Measurements from ENCODE around the gene MID2. TPM values are rescaled to one million over a fixed set of nuclear protein-coding genes. Genes with fewer than 3 reads are reported as not detected.

Gene MID2
- total and polyA plus RNA-seq, 8 donors = 0.58 to 162 (median 10.0) TPM

GRCh38 chrX:107831071-107831730 lies 5.5 kb downstream of the MID2 start:
- H3K4me3 ChIP-seq = no peak overlapping the region

GRCh38 chrX:107834275-107835201 lies 8.9 kb downstream of the MID2 start:
- H3K4me1 ChIP-seq = no peaks in the 10 kb centered on the region
- no peaks in the 10 kb centered on the region for H3K9me3 ChIP-seq
- H3K27me3 ChIP-seq = peaks cover 0 to 4% (median 0%) of the 10 kb centered on the region in 3 donors
- no peaks in the 10 kb centered on the region for H3K36me3 ChIP-seq
- H3K27ac ChIP-seq = no peak overlapping the region
- no peak for TF ChIP-seq POLR2AphosphoS5 (IDR thresholded peaks at IDR 0.05)
- TF ChIP-seq POLR2A (IDR thresholded peaks at IDR 0.05) = no peak
- no peak for TF ChIP-seq CTCF (IDR thresholded peaks at IDR 0.05)
- TF ChIP-seq EP300 (IDR thresholded peaks at IDR 0.05) = no peak
- no peak for DNase-seq
- H3K4me3 ChIP-seq = no peak overlapping the region
- intact Hi-C loops (cut with DNase I; ENCODE audit: low total_unique reads) = no loop called here
- 76 to 90% (median 86%) methylated on average over 3 of the region's 3 CpGs for WGBS, 5 donors

More at GRCh38 chrX:107831071-107831730, 5.5 kb downstream of the MID2 start:
- H3K27ac ChIP-seq = no peak overlapping the region
- H3K36me3 ChIP-seq = no peaks in the 10 kb centered on the region
- TF ChIP-seq EP300 (IDR thresholded peaks at IDR 0.05) = no peak
- TF ChIP-seq POLR2AphosphoS5 (IDR thresholded peaks at IDR 0.05) = no peak
- TF ChIP-seq POLR2A (IDR thresholded peaks at IDR 0.05) = no peak
- H3K27me3 ChIP-seq = peaks cover 0 to 4% (median 0%) of the 10 kb centered on the region in 3 donors
- WGBS, 5 donors = 83 to 89% (median 87%) methylated on average over 7 of the region's 7 CpGs
- peaks cover 0 to 11% (median 5%) of the 10 kb centered on the region in 4 donors for H3K4me1 ChIP-seq
- intact Hi-C loops (cut with DNase I; ENCODE audit: low total_unique reads) = no loop called here
- DNase-seq = no peak
- no peaks in the 10 kb centered on the region for H3K9me3 ChIP-seq

GRCh38 chrX:107836958-107837357 lies 11.3 kb downstream of the MID2 start:
- no peak overlapping the region for H3K4me3 ChIP-seq
- H3K36me3 ChIP-seq = peaks cover 0 to 9% (median 9%) of the 10 kb centered on the region in 4 donors
- DNase-seq = no peak
- H3K27me3 ChIP-seq = peaks cover 0 to 3% (median 0%) of the 10 kb centered on the region in 3 donors
- no peaks in the 10 kb centered on the region for H3K9me3 ChIP-seq
- 71 to 87% (median 83%) methylated on average over 2 of the region's 2 CpGs for WGBS, 5 donors
- intact Hi-C loops (cut with DNase I; ENCODE audit: low total_unique reads) = no loop called here
- no peak for TF ChIP-seq EP300 (IDR thresholded peaks at IDR 0.05)
- no peak for TF ChIP-seq CTCF (IDR thresholded peaks at IDR 0.05)
- TF ChIP-seq POLR2AphosphoS5 (IDR thresholded peaks at IDR 0.05) = no peak
- no peak for TF ChIP-seq POLR2A (IDR thresholded peaks at IDR 0.05)
- no peak overlapping the region for H3K27ac ChIP-seq
- no peaks in the 10 kb centered on the region for H3K4me1 ChIP-seq

GRCh38 chrX:107840971-107841370 lies 15.3 kb downstream of the MID2 start:
- intact Hi-C loops (cut with DNase I; ENCODE audit: low total_unique reads) = no loop called here
- 84 to 96% (median 95%) methylated on average over 11 to 15 of the region's 15 CpGs for WGBS, 5 donors
- Histone ChIP-seq H3K4me3 (no peak overlapping the region), H3K27ac (no peak overlapping the region), H3K36me3 (peaks cover 0 to 9% (median 9%) of the 10 kb centered on the region in 4 donors), H3K4me1 (no peaks in the 10 kb centered on the region), H3K27me3 (peaks cover 0 to 6% (median 0%) of the 10 kb centered on the region in 3 donors), H3K9me3 (no peaks in the 10 kb centered on the region)
- no peak for TF ChIP-seq CTCF (IDR thresholded peaks at IDR 0.05)
- TF ChIP-seq POLR2A (IDR thresholded peaks at IDR 0.05) = no peak
- DNase-seq = no peak
